ENCODE results near the gene EML4. TPM values are rescaled to one million over a fixed set of nuclear protein-coding genes. Genes with fewer than 3 reads are reported as not detected.

Gene EML4, protein sequence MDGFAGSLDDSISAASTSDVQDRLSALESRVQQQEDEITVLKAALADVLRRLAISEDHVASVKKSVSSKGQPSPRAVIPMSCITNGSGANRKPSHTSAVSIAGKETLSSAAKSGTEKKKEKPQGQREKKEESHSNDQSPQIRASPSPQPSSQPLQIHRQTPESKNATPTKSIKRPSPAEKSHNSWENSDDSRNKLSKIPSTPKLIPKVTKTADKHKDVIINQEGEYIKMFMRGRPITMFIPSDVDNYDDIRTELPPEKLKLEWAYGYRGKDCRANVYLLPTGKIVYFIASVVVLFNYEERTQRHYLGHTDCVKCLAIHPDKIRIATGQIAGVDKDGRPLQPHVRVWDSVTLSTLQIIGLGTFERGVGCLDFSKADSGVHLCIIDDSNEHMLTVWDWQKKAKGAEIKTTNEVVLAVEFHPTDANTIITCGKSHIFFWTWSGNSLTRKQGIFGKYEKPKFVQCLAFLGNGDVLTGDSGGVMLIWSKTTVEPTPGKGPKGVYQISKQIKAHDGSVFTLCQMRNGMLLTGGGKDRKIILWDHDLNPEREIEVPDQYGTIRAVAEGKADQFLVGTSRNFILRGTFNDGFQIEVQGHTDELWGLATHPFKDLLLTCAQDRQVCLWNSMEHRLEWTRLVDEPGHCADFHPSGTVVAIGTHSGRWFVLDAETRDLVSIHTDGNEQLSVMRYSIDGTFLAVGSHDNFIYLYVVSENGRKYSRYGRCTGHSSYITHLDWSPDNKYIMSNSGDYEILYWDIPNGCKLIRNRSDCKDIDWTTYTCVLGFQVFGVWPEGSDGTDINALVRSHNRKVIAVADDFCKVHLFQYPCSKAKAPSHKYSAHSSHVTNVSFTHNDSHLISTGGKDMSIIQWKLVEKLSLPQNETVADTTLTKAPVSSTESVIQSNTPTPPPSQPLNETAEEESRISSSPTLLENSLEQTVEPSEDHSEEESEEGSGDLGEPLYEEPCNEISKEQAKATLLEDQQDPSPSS
- total RNA-seq (134 and 138 TPM in 2 replicates), polyA plus RNA-seq (49.4 and 81.2 TPM in 2 replicates), polyA minus RNA-seq (50.8 and 102 TPM in 2 replicates)
- 111 TPM for total RNA-seq (2013)

DNA sequence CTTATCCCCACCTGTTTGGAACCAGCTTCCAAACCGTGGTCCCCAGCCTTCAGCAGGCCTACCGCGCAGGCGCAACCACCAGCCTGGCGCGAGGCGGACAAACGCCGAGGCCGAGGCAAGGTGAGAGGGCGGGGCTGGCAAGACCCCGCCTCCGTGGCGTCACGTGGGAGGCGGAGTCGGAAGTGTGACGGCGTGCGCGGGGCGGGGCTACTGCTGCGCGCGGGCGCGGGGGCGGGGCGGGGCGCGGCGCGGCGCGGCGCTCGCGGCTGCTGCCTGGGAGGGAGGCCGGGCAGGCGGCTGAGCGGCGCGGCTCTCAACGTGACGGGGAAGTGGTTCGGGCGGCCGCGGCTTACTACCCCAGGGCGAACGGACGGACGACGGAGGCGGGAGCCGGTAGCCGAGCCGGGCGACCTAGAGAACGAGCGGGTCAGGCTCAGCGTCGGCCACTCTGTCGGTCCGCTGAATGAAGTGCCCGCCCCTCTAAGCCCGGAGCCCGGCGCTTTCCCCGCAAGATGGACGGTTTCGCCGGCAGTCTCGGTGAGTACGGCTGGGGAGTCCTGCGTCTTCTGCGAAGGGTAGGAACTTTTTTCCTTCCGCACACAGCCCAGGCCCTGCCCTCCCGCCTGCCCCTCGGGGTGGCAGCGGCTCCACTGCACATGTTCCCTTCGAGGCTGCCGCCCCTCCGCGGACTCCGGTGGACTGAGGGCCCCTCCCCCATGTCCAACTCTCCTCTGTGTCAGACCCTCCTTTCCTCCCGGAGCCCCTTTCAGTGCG lies at the start of gene EML4:
Gene EML4, plus strand, starts transcription at position 254 of the 774 bp plus-strand sequence. Its CDS starts 259 bp downstream, at position 513.
- Histone ChIP-seq H3K36me3 (replicated peaks in 1 of 2; ENCODE audit: control extremely low read depth in 1 of 2, control insufficient read depth in 1 of 2, extremely low read depth in 1 of 2, insufficient read depth in 2 of 2, low read length in 1 of 2) (peaks cover 0 to 6% of the 10 kb centered on the region in 2 experiments), H3K4me3 (ENCODE audit: control extremely low read depth in 1 of 5, extremely low read depth in 1 of 5, insufficient read depth in 1 of 5, low read depth in 2 of 5, low read length in 4 of 5) (peak within 1 kb of the TSS; percentile 77 to 98 (median 88)), H3K4me1 (ENCODE audit: control insufficient read depth in 2 of 2, insufficient read depth in 2 of 2, low read length in 2 of 2) (peaks cover 38 to 40% of the 10 kb centered on the region in 2 donors), H3K9ac (ENCODE audit: low read length) (peak within 1 kb of the TSS; percentile 92), H3K9me3 (ENCODE audit: control extremely low read depth in 1 of 3, control insufficient read depth in 2 of 3, insufficient read depth in 1 of 3, low read length in 2 of 3) (peaks cover 0 to 5% (median 0%) of the 10 kb centered on the region in 3 donors), H4K20me1 (ENCODE audit: control insufficient read depth, insufficient read depth, low read length, poor library complexity, severe bottlenecking) (peaks cover 10% of the 10 kb centered on the region), H3K79me2 (ENCODE audit: control insufficient read depth, insufficient read depth, low read length) (peaks cover 52% of the 10 kb centered on the region), H2AFZ (ENCODE audit: insufficient read depth, low read depth, low read length, poor library complexity, severe bottlenecking) (peak within 1 kb of the TSS; percentile 73), H3K4me2 (replicated peaks; ENCODE audit: low read depth, low read length, poor library complexity, severe bottlenecking) (peak within 1 kb of the TSS; percentile 90), H3K27me3 (replicated peaks in 1 of 4; ENCODE audit: control extremely low read depth in 1 of 4, control insufficient read depth in 3 of 4, insufficient read depth in 4 of 4, low read length in 3 of 4) (no peaks in the 10 kb centered on the region), H3K27ac (ENCODE audit: low read length in 2 of 2) (peak within 1 kb of the TSS; percentile 88 to 91)
- Mint-ChIP-seq H3K4me3 (no peak within 1 kb of the TSS), H3K9me3 (ENCODE audit: insufficient read depth) (no peaks in the 10 kb centered on the region), H3K27me3 (no peaks in the 10 kb centered on the region), H3K27ac (no peak within 1 kb of the TSS), H3K4me1 (peaks cover 28% of the 10 kb centered on the region)
- POLR2A ChIA-PET: interaction anchor here (1.0 to 2.7 kb wide), 3 partner anchors 37 to 64 kb away, joined by 3 to 11 read pairs (median 3); no protein-coding TSS in a partner anchor
- peak; percentile 96 for DNase-seq
- under 1% methylated on average over 88 of the region's 88 CpGs for WGBS (ENCODE audit: insufficient coverage)
- TF ChIP-seq EZH2 (IDR thresholded peaks at IDR 0.05; ENCODE audit: borderline replicate concordance, insufficient read depth, low read depth, low read length, poor library complexity, severe bottlenecking): no peak
- TF ChIP-seq, protein P1, sequence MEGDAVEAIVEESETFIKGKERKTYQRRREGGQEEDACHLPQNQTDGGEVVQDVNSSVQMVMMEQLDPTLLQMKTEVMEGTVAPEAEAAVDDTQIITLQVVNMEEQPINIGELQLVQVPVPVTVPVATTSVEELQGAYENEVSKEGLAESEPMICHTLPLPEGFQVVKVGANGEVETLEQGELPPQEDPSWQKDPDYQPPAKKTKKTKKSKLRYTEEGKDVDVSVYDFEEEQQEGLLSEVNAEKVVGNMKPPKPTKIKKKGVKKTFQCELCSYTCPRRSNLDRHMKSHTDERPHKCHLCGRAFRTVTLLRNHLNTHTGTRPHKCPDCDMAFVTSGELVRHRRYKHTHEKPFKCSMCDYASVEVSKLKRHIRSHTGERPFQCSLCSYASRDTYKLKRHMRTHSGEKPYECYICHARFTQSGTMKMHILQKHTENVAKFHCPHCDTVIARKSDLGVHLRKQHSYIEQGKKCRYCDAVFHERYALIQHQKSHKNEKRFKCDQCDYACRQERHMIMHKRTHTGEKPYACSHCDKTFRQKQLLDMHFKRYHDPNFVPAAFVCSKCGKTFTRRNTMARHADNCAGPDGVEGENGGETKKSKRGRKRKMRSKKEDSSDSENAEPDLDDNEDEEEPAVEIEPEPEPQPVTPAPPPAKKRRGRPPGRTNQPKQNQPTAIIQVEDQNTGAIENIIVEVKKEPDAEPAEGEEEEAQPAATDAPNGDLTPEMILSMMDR (IDR thresholded peaks at IDR 0.05): no peak
- intact Hi-C loops (cut with micrococcal nuclease): loop anchor here (1.0 to 2.0 kb wide), 3 partner anchors 36 to 192 kb away; partner anchors contain the start of gene COX7A2L
- peak; percentile 89 for ATAC-seq (ENCODE audit: low read depth)
- CTCF ChIA-PET: interaction anchor here (0.6 to 10.1 kb wide), 4 partner anchors 13 to 73 kb away, joined by 3 to 82 read pairs (median 20); no protein-coding TSS in a partner anchor
